Measurements from ENCODE around the gene CIDEC. TPM values are rescaled to one million over a fixed set of nuclear protein-coding genes. Genes with fewer than 3 reads are reported as not detected.

CIDEC gene
- total and polyA plus RNA-seq, 2 of the 13 experiments (the other 11 are each of a cell fraction or from before 2014, with no cell fraction given) = 2.5 to 10.4 TPM

GRCh38 chr3:9820946-9821345 lies 59.1 kb downstream of the CIDEC start:
- FAIRE-seq (no peak), ATAC-seq (peak; percentile 89), DNase-seq (ENCODE audit: low spot score) (peak; percentile 30)
- Histone ChIP-seq H2AFZ (ENCODE audit: low read length) (no peak overlapping the region), H3K27me3 (ENCODE audit: control insufficient read depth in 1 of 2, insufficient read depth in 2 of 2, low read length in 2 of 2) (no peaks in the 10 kb centered on the region), H3K4me1 (ENCODE audit: insufficient read depth, low read length) (no peaks in the 10 kb centered on the region), H3K4me2 (ENCODE audit: low read depth, low read length) (no peak overlapping the region), H3K36me3 (replicated peaks in 1 of 2; ENCODE audit: control insufficient read depth in 1 of 2, insufficient read depth in 2 of 2, low read length in 2 of 2) (peaks cover 1 to 3% of the 10 kb centered on the region in 2 experiments; a peak in 1 of 5 replicates), H3K9ac (ENCODE audit: insufficient read depth, low read depth, low read length) (no peak overlapping the region), H4K20me1 (ENCODE audit: insufficient read depth, low read length) (no peaks in the 10 kb centered on the region), H3K27ac (ENCODE audit: extremely low read length, insufficient read depth, low read length) (no peak overlapping the region), H3K9me3 (ENCODE audit: low read length) (no peaks in the 10 kb centered on the region), H3K79me2 (ENCODE audit: insufficient read depth, low read length) (no peaks in the 10 kb centered on the region), H3K4me3 (replicated peaks in 1 of 3; ENCODE audit: insufficient read depth in 1 of 3, low read depth in 2 of 3, low read length in 3 of 3) (no peak overlapping the region)
- in situ Hi-C loops (cut with HindIII; ENCODE audit: extremely low pct_ligation_motif_present, low pct_unique_long_range_greater_than_20kb) = no loop called here
- POLR2A ChIA-PET = no interaction called here
- intact Hi-C loops (cut with micrococcal nuclease; ENCODE audit: unreplicated experiment) = no loop called here
- 73% methylated on average over 2 of the region's 2 CpGs for WGBS (ENCODE audit: low lambda C conversion rate)
- BruUV-seq (replicated peaks) = no TSS peak
- CTCF ChIA-PET (ENCODE audit: low intra/inter-chr PET ratio, low total read pairs) = no interaction called here
- TF ChIP-seq THAP8 (CRISPR knock-in tag; IDR thresholded peaks at IDR 0.05; ENCODE audit: borderline replicate concordance) (no peak), SIN3A (IDR thresholded peaks at IDR 0.05; ENCODE audit: borderline replicate concordance, low read depth, low read length) (no peak), YY1 (IDR thresholded peaks at IDR 0.05; ENCODE audit: insufficient read depth, insufficient replicate concordance, low read depth, low read length) (no peak), ZBTB40 (IDR thresholded peaks at IDR 0.05) (no peak), ZBTB40 (CRISPR knock-in tag; IDR thresholded peaks at IDR 0.05) (no peak), FOXO1 (CRISPR knock-in tag; IDR thresholded peaks at IDR 0.05) (no peak), E2F2 (CRISPR knock-in tag; IDR thresholded peaks at IDR 0.05; ENCODE audit: borderline replicate concordance) (no peak), ZNF446 (CRISPR knock-in tag; IDR thresholded peaks at IDR 0.05) (no peak)
- TF ChIP-seq, protein P1, sequence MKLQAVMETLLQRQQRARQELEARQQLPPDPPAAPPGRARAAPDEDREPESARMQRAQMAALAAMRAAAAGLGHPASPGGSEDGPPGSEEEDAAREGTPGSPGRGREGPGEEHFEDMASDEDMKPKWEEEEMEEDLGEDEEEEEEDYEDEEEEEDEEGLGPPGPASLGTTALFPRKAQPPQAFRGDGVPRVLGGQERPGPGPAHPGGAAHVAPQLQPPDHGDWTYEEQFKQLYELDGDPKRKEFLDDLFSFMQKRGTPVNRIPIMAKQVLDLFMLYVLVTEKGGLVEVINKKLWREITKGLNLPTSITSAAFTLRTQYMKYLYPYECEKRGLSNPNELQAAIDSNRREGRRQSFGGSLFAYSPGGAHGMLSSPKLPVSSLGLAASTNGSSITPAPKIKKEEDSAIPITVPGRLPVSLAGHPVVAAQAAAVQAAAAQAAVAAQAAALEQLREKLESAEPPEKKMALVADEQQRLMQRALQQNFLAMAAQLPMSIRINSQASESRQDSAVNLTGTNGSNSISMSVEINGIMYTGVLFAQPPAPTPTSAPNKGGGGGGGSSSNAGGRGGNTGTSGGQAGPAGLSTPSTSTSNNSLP (IDR thresholded peaks at IDR 0.05; ENCODE audit: low read depth, low read length) = no peak
- TF ChIP-seq, protein P2, sequence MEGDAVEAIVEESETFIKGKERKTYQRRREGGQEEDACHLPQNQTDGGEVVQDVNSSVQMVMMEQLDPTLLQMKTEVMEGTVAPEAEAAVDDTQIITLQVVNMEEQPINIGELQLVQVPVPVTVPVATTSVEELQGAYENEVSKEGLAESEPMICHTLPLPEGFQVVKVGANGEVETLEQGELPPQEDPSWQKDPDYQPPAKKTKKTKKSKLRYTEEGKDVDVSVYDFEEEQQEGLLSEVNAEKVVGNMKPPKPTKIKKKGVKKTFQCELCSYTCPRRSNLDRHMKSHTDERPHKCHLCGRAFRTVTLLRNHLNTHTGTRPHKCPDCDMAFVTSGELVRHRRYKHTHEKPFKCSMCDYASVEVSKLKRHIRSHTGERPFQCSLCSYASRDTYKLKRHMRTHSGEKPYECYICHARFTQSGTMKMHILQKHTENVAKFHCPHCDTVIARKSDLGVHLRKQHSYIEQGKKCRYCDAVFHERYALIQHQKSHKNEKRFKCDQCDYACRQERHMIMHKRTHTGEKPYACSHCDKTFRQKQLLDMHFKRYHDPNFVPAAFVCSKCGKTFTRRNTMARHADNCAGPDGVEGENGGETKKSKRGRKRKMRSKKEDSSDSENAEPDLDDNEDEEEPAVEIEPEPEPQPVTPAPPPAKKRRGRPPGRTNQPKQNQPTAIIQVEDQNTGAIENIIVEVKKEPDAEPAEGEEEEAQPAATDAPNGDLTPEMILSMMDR (CRISPR knock-in tag; IDR thresholded peaks at IDR 0.05) = peak; percentile 30

Data from HepG2 (cell line).